HG02642 (cell line): Measurements from ENCODE around the gene ODAM.
"Not testable (repeated sequence)": the region's sequence is repeated elsewhere in the genome, so short reads cannot be mapped to it uniquely, and the experiment has no call there.

Source experiments
- ATAC-seq: cut with Tn5 transposase; IDR thresholded peaks from one replicate; pipeline ENCODE4 v1.9.1; 2021; ENCODE audit warnings: mild to moderate bottlenecking; ENCODE audit not compliant: unreplicated experiment, poor library complexity

The ODAM gene, protein sequence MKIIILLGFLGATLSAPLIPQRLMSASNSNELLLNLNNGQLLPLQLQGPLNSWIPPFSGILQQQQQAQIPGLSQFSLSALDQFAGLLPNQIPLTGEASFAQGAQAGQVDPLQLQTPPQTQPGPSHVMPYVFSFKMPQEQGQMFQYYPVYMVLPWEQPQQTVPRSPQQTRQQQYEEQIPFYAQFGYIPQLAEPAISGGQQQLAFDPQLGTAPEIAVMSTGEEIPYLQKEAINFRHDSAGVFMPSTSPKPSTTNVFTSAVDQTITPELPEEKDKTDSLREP

DNA sequence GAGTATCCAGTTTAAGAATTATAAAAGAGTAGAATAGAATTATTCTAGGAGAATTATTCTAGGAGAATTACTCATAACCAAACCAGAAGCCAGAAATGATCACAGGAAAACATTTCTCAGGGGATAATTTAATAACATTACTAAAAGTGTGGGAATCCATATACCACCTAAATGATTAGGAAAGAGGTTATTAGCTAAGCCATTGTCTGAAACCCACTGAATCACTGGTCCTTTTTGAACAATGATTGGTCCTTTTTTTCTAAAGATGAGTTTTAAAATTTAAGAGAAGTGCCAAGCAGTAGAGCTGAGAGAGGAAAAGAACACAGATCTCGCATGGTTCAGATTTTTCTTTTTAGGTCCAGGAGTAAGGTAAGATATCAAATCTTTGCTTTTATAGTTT, at the start of gene ODAM:
Gene ODAM, plus strand, starts transcription at position 301 of the 400 bp plus-strand sequence. CDS start 819 bp downstream, outside the sequence.
- no peak for ATAC-seq

DNA sequence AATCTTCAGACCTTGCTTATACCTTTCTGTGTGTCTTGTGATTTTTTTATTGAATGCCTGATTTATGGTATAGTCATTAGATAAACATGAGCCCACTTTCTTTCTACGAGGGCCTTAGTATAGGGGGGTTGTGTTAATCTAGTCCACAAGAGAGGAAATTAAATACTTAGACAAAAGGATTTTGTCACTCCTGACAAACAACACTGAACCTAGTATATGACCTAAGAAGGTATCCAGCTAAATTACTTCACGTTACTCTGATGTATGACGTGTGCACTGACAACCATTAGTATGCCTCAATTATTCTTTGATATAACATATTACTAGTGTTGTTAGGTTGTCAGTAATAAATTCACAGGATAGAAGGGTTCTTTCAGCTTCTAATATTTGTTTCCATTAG, 44.3 kb upstream of the ODAM start:
- ATAC-seq = no peak

DNA sequence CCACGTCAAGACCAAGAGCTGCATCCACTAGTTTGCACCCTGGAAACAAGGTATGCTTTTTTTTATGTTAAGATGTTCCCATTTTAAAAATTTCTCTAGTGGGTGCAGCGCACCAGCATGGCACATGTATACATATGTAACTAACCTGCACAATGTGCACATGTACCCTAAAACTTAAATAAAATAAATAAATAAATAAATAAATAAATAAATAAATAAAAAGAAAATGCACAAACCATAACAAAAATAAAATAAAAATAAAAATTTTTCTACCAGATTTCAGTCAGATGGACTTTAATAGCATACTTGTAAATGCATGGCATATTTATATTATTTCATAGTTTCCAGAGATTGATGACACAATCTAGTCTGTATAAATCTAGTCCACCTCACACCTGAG, 43.4 kb upstream of the ODAM start:
- no peak for ATAC-seq

DNA sequence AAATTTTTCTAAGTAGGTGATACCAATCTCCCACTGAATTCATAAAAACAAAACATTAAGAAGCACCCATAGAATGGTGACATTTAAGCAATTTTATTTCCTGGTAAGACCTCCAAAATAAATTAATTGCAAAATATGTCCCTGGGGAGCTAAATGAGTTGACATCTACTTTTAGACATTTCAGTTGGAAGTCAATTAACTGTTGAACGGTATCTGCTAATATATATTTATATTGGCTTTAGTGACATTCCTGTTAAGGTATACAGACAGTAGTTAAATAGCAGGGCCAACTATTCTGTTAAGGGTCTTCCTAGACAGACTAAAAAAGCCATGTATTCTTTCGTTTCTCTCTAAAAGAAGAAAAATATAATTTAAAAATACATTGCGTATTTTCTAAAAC, 41.6 kb upstream of the ODAM start, which contains the start of gene PRR27:
Gene PRR27, plus strand, starts transcription at position 301 of the 400 bp plus-strand sequence. CDS start 139 bp downstream, outside the sequence.
- ATAC-seq = no peak

DNA sequence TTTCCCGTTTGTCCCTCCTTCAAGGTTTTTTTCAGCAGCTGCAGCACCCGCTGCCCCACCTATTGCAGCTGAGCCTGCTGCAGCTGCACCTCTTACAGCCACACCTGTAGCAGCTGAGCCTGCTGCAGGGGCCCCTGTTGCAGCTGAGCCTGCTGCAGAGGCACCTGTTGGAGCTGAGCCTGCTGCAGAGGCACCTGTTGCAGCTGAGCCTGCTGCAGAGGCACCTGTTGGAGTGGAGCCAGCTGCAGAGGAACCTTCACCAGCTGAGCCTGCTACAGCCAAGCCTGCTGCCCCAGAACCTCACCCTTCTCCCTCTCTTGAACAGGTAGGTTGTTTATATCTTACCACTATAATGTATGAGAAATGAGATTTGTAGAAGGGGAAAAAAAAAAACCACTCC, 36.9 kb upstream of the ODAM start:
- no peak for ATAC-seq

DNA sequence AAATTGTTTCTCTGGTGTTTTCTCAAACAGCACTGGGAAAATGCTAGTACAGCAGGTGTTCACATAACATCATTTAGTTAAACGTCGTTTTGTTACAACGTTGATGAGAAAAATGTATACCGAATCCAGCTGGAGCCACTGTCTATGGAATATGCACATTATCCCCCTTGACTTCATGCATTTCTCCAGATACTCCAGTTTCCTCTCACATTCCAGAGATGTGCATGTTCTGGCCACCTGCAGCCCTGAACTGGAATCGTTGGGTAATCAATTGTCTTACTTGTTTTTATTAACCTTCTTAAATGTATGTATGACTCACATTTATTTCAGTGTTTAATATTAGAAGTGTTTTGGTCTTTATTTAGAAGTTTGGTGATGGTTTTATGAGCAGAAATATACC, 18.4 kb upstream of the ODAM start:
- no peak for ATAC-seq

DNA sequence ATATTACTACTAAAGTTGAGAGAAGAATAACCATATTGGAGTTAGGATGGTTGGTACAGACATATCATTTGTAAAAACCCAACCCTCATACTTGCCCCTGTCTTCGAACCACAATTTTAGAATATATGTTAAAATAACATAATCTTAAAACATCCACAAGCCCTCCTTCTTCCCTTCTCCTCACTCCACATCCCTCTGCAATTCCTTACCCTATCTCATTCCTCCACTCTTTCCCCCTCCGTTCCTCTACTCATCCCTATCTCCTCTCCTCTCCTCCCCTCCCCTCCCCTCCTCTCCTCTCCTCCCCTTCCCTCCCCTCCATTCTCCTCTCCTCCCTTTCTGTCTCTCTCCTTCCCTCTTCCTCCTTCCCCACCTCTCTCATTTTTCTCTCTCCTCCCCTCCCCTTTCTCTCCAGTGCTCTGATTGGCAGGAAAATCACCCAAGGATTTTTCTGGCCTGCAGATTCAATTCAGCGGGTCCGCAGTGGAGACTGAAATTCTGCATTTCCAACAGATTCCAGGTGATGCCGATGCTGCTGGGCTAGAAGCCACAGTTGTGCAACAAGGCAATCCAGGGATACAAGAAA, 17.4 kb upstream of the ODAM start:
- ATAC-seq = no peak

DNA sequence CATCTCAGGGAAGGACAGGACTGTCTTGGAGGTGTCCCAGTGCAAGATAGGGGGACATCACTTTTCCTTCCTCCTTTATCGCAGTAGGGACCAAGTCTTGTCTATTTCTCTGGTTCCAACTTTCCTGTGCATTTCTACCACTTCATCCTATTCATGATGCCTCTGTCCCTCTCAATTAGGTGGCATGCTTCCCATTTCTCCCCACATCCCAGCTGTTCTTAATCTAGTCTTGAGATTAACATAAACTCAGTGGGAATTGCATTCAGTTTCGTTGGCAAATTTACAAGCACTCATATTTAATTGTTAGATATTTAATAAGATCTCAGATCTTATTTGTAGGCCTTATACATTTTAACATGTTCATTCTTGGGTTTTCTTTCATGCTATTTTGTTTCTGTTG, 15.7 kb upstream of the ODAM start:
- no peak for ATAC-seq

DNA sequence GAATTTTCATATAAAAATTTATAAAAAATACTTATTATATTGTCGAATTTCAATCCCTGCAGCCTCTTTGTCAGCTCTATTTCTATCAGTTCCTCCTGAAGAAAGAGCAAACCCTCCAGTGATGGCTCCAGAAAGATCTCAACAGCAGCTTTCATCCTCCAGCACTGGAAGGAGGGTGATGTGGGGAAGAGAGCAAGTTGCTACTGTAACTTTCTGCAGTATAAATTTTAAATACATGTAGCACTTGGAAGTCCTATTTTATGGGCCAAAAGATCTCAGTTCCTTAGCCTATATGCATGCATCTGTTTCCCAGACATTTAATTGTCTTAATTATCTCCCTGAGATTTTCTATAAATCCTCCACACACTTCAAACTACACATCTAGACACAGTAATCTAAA, 13.7 kb upstream of the ODAM start:
- ATAC-seq = no peak

DNA sequence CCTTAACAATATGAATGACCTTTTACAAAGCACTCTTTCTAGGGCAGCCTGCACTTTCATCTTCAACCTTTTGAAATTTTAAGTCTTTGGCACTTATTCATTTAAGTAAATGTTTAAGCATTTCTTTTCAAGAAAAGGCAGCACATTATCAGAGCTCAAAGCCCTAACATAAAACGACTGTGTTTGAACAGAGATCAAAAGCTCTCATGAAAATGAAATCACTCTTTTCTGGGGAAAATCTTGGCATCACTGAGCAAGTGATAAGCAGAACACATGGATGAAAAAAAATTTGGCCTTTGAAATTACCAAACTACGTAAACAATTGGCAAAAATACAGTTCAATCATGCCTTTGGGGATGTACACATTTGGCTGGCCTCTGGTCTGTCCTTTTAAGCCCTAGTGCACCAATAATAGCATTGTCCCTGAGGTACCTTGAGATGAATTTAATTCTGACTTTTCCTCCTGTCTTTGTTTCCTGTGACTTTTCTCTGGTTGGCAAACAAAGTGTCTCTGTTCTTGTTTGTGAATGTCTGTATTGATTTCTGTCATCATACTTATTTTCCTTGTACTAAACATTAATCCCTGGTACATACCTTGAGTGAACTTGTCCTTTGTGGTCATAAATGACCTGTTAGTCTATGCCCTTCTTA, 12.9 kb upstream of the ODAM start:
- ATAC-seq = no peak

DNA sequence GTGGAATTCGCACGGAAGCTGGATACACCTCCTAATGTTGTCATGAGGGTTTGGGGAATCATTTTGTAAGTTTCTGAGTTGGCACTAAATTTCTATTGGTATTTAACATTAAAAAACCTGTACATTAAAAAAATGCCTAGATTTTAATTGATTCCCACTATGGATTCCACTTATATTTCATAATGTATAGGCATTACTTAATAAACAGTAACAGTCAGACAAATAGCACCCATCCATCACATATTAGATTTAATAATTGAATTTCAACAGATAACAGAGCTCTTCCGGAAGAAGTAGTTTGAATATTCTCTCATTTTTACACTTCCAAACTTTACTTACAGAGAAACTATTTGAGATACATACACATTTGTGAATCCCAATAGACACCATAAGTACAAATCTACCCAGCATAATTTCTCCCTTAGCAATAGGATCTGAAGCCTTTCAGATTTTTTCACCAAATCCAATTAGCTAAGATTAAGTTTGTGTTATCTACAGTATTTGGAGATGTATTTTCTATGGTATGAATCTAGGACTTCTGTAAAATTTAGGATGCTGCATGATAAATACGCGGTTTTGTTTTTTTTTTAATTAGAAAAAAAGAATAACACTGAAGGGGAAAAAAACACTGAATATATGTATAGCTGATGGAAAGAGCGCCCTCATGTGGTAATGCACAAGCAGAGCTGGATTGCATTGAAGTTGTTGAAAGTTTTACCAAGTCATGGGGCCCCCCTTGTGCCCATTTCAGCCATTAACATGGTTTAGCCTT, 12.2 kb upstream of the ODAM start:
- peak; percentile 79 for ATAC-seq

DNA sequence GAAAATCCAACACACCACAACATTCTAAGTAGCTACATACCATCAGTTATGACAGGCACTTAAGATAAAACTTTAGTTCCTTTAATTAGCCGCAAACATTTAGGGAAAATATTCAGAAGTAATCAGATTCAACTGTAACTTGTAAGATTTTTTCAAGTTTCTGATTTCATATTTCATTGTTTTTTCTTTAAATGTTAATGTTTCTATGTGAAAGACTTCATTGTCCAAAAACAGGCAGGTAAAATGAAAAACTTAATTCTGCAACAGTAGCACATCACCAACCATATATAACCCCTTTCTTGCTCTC, 11.6 kb upstream of the ODAM start:
- no peak for ATAC-seq

DNA sequence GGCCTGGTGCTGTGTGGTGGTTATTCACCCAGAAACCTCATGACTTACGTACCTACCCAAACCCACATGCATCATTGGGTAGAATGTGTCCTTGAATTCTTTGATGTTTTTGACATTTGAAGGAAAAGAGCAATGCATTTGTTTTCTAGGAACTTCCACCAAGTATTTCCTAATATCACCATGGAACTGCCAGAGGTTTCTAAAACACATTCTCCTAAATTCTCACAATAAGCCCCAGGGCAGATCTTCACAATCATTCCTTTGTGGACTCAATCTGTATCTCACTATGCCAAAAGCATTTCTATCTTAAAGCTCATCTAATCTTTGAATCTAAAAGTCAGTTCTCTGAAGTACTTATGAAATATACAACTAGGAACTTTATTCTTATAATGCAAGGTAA, 8.3 kb upstream of the ODAM start:
- no peak for ATAC-seq

DNA sequence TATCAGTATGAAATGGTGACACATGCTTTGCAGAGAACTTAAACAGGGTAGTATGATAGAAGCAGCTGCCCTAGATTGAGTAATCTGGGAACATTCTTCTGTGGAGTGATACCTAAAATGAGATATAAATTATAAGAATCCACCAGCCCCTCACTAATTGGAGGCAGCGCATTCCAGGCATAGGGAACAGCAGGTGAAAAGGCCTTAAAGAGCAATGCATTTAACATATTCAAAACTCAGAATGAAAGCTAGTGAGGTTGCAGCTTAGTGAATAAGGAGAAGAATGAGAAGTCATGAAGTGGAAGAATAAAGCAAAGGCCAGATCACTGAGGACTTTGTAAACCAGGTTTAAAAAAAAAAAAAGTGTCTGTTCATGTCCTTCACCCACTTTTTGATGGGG, 4.9 kb upstream of the ODAM start:
- ATAC-seq = no peak

DNA sequence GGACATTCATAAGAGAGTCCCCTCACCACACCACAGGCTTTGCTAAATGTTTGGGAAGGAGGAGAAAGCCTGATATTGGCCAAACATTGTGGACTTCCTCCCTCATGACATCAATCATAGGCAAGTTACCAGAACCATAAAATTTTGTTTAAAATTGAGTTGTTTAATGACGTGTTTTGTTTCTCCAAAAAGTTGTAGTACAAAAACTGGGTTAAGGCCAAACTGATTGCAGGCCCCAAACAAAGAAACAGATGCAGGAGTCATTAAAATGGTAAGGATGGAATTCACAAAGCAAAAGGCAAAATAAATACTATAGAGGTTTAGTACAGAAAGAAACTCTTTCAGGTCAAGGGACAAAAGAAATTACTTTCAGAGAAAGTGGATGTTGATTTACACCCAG, 3.9 kb upstream of the ODAM start:
- no peak for ATAC-seq

DNA sequence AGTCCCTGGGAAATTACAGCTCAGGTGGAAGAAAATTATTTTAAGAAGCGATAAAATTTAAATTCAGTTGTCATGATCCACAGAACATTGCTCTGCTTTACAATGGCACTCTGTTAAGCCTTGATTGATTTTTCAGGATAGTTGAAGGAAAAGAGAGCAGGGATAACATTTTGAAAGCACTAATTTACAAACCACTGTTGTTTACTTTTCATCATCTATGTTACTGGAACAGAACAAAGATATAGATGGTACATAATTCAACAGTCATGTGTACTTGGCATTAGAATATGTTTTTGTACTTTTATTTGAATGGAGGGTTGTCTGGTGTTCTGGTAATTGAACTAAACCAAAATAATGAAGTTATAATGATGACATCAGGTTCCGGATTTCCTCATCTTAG, 2.6 kb upstream of the ODAM start:
- ATAC-seq = no peak

DNA sequence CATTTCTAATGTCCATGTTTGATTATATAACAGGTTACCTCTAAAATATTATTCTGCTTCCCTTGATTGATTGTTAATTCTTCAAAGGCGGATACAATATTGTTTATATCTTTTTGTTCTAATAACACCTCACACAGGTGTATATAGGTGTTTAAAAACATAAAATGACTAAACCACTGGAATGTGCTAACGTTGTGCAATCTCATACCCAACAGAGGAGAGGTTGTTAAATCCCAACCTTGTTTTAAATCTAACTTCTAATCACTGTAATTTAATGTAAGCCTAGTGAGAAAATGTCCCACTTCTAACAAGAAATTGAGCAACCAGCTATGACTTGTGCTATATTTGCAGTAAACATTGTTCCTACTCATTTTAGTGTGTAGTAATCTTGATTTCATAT, 1.3 kb downstream of the ODAM start:
- no peak for ATAC-seq

DNA sequence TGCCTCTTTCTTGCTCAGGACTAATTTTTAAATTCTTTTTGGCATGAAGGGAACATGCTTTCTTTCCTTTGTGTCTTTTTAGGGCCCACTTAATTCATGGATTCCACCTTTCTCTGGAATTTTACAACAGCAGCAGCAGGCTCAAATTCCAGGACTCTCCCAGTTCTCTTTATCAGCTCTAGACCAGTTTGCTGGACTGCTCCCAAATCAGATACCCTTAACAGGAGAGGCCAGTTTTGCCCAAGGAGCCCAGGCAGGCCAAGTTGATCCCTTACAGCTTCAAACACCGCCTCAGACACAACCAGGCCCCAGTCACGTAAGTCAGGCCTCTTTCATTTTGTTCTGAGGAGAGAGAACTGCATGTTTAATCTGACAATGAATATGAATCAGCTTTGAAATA, 2.3 kb downstream of the ODAM start:
- no peak for ATAC-seq

DNA sequence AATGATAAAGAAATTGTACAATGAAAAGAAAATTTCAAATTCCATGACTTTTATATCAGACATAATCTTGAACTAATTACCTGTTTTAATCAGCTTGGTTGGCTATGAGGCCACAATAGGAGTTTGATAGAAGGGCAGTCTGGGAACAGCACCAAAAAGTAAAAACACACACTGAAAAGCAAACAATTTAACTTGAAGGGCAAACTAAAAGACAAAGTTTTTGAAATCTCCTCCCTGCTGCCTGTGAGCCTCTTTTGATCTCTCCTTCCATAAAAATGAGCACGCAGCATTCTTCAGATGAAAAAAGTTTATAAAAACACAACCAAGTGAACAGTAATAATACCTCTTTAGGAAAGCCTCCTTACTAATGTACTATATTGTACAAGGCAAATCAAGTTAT, 8.1 kb downstream of the ODAM start:
- ATAC-seq = no peak

DNA sequence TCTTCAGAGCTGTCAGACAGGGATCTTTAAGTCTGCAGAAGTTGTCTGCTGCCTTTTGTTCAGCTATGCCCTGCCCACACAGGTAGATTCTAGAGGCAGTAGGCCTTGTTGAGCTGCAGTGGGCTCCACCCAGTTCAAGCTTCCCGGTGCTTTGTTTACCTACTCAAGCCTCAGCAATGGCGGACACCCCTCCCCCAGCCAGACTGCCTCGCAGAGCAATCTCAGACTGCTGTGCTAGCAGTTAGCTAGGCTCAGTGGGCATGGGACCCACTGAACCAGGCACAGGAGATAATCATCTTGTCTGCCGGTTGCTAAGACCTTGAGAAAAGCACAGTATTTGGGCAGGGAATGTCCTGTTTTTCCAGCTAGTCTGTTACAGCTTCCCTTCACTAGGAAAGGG, 17.2 kb downstream of the ODAM start:
- not testable (repeated sequence) for ATAC-seq

DNA sequence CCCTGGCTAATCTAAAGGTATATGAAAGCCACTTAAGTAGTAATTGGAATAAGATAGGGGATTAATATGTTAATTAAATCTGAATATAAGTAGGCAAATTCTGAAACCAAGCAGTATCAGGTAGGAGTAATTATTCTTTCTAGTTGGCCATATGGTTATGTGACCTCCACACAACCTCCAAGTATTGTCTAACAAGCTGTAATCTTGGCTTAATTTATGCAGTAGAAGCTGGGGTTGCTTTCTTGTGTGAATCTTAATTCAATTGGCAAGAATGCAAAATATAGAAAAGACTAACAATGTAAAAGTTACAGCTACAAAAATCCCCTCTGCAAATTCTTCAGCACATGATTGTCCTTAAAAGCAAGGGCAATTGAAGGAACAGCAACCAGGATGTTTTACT, 20.6 kb downstream of the ODAM start:
- not testable (repeated sequence) for ATAC-seq
